Iris pigment epithelial cell (primary cell): ENCODE measurements around the gene MMP14.

Source experiments
- DNase-seq: peaks from one replicate; pipeline ENCODE4 v3.0.0-alpha.2; 2011; ENCODE audit warnings: low read depth

MMP14 gene

GRCh38 chr14:22861651-22862050, 25.3 kb downstream of the MMP14 start:
- no peak for DNase-seq

GRCh38 chr14:22864979-22865378, 28.6 kb downstream of the MMP14 start:
- DNase-seq: no peak

GRCh38 chr14:22865424-22866405, 29.3 kb downstream of the MMP14 start:
- DNase-seq: no peak

GRCh38 chr14:22866874-22867273, 30.5 kb downstream of the MMP14 start:
- DNase-seq: no peak

GRCh38 chr14:22870811-22871223, 34.4 kb downstream of the MMP14 start:
- no peak for DNase-seq

GRCh38 chr14:22871224-22872032, 35.0 kb downstream of the MMP14 start, which contains the start of gene LRP10:
Gene LRP10, plus strand, starts transcription at chr14:22871740. Its CDS starts 564 bp downstream, at chr14:22872304.
- DNase-seq: peak; percentile 87

- DNase-seq: peak; percentile 81
Measured at GRCh38 chr14:22872033-22872832, 35.8 kb downstream of the MMP14 start.

- peak; percentile 22 for DNase-seq
Measured at GRCh38 chr14:22872833-22873520, 36.6 kb downstream of the MMP14 start.

- no peak for DNase-seq
Measured at GRCh38 chr14:22875003-22875747, 38.8 kb downstream of the MMP14 start.

- DNase-seq: no peak
Measured at GRCh38 chr14:22875748-22876319, 39.4 kb downstream of the MMP14 start.

GRCh38 chr14:22877000-22877501, 40.7 kb downstream of the MMP14 start:
- no peak for DNase-seq

- no peak for DNase-seq
Measured at GRCh38 chr14:22878271-22879246, 42.2 kb downstream of the MMP14 start.

- DNase-seq: no peak
Measured at GRCh38 chr14:22882064-22882463, 45.7 kb downstream of the MMP14 start.

GRCh38 chr14:22882529-22883172, 46.3 kb downstream of the MMP14 start:
- DNase-seq: peak; percentile 51

- DNase-seq: no peak
Measured at GRCh38 chr14:22883173-22883976, 47.0 kb downstream of the MMP14 start, which contains the start of gene REM2. Gene REM2, plus strand, starts transcription at chr14:22883222. Its CDS starts 66 bp downstream, at chr14:22883288.

GRCh38 chr14:22884076-22884737, 47.8 kb downstream of the MMP14 start:
- no peak for DNase-seq
